HG03025 (cell line): ENCODE measurements around the gene DNAJB11.
"Not testable (repeated sequence)": the region's sequence is repeated elsewhere in the genome, so short reads cannot be mapped to it uniquely, and the experiment has no call there.

Experiments used
- ATAC-seq: cut with Tn5 transposase; IDR thresholded peaks from one replicate; pipeline ENCODE4 v1.9.1; 2021; ENCODE audit warnings: mild to moderate bottlenecking, moderate library complexity; ENCODE audit not compliant: unreplicated experiment, low FRiP score

DNAJB11 gene

DNA sequence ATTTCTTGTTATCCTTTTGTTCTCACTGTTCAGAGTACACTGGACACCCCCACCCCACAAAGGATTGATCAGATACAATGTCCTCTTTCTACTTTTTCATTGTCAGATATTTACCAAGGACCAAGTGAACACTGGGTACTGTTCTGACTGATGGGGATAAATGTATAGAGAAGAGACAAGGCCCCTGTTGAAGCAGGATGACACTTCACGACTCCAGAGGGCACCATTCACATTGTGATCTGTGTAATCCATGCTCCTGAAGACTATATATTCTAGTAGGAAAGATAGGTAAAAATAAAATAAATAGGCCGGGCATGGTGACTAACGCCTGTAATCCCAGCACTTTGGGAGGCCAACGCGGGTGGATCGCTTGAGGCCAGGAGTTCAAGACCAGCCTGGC lies 19.1 kb upstream of the DNAJB11 start:
- no peak for ATAC-seq

DNA sequence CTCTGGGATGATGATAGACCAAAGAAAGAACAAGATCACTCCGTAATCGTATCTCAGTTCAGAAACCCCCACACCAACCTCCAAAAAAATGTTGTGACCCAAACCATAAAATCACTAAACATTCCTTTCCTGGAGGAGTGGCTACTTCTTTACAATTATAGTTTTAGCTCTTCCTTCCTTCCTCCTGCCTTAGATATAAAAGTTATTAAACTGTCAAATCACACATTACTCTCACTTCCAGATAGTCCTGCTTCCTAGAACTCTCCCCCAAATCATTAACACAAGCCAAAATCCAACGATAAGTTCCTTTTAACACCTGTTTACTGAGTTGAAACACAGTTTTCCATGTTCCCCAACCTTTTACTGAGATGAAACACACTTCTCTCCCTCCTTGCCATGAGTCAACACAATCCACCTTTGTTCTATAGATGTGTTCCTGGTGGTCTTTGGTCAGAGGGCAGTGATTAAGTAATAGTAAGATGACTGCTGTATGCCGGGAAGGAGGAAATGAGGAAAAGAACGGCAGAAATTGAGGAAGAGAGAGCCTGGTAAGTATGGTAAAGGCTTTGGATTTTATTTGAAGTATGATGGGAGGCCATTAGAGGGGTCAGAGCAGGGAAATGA lies 18.0 kb upstream of the DNAJB11 start:
- ATAC-seq, result no peak

DNA sequence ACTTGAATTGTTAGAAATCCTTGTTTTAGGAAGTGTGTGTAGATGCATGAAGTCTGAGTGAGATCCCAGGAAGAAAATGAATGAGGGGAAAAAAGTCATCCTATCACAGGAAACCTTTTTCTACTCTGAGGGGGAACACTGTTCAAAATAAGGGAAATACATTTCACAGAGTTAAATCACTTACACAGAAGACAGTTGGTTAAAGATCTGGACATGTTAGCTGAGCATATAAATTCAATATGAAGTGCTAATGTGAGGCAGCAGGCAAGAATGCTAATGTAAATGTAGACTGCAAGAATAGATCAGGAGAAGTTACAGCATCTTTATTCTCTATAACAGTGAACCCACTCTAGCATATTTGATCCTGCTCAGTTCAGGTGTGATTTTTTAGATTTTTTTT lies 5.9 kb upstream of the DNAJB11 start:
- no peak for ATAC-seq

DNA sequence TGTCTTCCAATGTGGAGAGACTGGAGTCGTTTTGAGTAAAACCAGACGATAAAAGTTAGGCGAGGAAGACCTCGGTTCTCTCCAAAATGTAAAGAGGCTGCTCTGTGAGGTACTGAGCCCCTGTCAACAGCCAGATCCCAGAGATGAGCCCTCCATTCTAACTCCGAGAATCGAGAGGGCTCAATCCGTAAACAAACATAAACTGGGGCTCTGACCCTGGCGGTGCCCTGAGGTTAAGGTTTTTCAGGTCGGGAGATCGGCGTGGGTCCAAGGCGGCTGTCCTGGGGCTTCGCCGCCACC lies 3.8 kb upstream of the DNAJB11 start:
- no peak for ATAC-seq

DNA sequence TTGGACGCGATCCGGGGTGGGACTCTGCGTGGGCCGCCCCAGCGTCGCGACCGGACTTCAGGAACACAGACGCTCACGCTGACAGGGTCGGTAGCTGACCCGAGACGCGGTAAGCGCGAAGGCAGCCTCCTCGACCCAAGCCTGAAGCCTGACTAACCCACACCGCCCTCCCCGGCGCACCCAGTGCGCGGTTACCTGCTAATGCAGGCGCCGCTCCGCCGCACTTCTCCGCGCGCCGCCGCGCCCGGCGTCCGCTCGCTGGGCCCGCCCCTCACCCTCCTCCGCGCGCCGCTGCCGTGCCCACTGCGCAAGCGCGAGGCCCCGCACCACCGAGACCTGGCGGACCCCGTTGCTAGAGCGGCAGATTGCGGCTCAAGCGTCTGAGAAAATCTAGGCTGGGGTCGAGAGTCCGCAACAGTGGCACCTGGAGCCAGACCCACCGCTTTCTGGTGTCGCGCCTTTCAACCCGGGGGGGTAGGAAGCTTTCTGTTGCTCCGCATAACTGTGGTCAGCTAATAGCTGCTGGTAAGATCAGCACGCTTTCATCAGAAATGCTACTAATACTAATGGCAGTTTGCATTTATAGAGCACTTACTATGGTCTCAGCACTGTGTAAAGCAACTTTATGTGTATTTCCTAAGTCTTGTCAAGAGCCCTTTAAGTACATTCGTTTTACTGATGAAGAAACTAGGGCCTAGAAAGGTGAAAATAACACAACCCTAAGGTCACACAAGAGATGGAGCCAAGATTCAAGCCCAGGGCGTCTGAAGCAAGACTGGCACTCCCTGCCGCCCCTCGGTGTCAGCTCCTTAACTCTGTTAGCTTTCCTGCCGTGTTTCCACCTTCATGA lies 3.2 kb upstream of the DNAJB11 start, which contains the start of gene TBCCD1:
TBCCD1 (minus strand) TSS at position 268 of the 850 bp plus-strand sequence. CDS start 3,010 bp downstream, outside the sequence.
- peak; percentile 39 for ATAC-seq

DNA sequence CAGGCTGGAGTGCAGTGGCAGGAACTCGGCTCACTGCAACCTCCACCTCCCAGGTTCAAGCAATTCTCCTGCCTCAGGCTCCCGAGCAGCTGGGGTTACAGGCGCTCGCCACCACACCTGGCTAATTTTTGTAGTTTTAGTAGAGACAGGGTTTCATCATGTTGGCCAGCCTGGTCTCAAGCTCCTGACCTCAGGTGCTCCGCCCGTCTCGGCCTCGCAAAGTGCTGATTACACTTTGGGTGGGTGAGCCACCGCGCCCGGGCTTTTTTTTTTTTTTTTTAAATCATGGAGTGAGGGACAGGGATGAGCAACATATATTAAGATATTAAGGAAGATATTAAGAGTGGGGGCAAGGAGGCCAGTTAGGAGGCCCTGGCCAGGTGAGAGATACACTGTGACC lies 1.2 kb upstream of the DNAJB11 start:
- not testable (repeated sequence) for ATAC-seq

DNA sequence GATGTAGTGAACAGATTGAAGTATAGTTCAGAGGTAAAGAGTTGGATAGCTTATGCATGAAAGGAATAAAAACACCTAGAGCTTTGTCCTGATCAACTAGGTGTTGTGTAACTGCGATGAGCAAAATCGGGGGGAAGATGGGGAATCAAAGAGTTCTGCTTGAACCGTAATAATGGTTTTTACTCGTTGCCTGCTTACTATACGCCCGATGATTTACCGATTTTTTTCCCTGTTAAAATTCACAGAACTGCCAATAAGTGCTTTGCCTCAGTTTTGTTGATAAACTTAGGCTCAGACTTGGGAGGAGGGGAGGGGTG lies 783 bp upstream of the DNAJB11 start:
- ATAC-seq, result no peak

DNA sequence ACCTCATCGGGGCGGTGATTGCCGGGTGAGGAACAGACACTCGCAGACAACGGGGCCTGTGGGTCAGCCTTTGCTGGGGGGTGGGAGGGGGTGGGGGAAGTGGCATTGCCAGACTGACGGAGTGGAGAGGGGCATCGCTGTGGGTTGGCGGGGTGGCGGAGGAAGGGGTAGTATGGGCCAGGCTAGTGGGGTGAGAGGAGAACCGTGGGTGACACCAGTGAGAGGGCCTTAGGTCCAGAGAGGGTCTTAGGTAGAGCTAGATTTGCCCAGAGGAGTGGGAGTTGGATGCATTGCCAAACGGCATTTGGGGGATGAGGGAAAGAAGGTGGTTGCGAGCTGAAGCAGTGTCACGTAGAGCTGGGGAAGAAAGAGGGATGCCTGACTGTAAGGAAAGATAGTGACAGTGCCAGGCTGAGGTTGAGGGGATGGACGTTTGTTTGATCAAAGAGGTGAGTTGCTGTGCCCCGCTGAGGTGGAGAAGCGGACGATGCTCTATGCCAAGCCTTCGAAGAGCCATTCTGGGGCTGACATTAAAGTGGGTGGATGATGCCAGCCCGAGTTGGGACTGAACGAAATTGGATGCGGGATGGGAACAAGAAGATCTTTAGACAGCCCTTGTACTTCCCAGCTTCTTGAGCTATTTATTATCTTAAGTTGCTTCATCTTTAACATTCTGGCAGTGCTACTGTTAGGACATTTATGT lies 572 bp downstream of the DNAJB11 start:
- no peak for ATAC-seq

DNA sequence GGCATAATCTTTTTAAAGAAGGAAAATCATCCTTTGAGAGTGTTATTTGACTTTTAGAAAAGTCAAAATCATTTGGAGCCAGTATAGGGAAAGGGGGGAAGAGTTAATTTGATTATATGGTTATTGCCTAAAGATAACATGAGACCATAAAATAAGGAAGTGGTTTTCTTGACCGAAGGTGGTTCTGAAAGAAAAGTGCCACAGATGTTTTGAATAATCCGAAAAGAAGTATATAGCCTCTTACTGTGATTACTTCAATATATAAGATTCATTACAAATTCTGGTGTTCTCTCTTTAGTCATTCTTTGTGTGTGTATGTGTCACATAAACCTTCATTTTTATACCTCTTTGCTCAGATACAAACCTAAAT lies 1.1 kb downstream of the DNAJB11 start:
- ATAC-seq, result no peak

DNA sequence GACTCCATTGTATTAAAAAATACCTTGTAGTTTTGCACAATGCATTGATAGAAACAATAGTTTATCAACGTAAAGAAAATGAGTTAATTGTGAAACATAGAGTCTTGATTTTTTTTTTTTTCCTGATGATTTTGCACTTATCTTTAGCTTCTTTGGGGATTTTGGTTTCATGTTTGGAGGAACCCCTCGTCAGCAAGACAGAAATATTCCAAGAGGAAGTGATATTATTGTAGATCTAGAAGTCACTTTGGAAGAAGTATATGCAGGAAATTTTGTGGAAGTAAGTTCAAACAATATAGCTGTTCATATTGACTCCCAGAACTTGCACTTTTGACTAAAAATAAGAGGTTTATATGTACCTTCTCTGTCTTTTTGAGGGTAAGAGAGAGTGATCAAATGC lies 7.0 kb downstream of the DNAJB11 start:
- no peak for ATAC-seq

DNA sequence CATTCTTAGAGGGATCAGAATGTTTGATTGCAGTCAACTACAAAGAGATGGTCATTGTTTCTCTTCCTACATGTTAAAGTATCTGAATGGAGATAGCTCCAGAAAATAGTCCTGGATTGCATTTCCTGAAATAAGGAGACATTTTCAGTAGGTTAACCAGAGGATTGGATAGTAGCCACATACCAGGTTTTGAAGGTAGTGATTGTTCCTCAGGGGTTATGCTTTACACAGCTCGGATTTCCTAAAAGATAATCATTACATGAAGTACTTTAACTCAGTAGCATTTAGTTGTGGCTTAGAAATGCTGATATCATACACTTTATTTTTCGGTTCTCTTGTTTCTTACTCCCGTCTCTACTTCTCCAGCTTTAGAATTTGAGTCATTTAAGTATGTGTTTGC lies 10.3 kb downstream of the DNAJB11 start:
- ATAC-seq, result no peak

DNA sequence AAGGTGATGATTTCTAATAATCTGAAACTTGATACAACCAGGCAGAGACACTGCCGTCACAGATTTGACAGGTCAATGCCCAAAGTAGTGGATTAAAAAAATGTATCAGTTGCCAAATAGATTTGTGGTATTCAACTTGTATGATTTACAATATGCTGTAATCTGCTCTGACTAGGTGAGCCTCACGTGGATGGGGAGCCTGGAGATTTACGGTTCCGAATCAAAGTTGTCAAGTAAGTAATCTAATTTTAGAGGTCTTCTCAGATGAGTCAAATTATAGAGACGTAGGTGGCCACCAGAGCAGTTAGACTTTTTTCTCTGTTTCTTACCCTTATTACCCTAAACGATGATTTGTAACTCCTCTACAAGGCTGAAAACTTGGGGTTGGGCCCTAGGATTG lies 12.0 kb downstream of the DNAJB11 start:
- no peak for ATAC-seq

DNA sequence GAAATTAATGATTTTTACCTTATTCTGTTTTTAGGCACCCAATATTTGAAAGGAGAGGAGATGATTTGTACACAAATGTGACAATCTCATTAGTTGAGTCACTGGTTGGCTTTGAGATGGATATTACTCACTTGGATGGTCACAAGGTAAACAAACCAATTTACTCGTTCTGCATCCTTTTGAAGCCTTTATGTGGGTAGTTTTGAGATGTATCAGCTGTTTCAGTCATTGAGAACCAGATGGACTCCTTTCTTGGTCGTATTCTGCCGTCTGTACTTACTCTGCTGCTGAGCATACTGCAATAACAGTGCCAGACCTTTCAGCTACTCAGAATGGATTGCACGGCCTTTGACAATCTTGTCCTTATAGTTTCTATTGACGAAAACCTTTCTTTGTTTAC lies 13.3 kb downstream of the DNAJB11 start:
- ATAC-seq, result no peak

DNA sequence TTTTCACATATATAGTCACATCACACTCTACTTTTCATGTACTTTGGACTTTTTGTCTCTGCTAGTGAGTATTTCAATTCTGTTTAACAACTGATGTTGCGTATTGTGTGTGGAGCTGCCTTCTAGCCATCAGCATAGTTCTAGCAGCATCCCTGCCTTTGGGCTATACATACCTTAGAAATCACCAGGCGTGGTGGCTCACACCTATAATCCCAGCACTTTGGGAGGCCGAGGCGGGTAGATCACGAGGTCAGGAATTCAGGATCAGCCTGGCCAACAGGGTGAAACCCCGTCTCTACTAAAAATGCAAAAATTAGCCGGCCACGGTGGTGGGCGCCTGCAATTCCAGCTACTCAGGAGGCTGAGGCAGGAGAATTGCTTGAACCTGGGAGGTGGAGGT lies 15.7 kb downstream of the DNAJB11 start:
- not testable (repeated sequence) for ATAC-seq

DNA sequence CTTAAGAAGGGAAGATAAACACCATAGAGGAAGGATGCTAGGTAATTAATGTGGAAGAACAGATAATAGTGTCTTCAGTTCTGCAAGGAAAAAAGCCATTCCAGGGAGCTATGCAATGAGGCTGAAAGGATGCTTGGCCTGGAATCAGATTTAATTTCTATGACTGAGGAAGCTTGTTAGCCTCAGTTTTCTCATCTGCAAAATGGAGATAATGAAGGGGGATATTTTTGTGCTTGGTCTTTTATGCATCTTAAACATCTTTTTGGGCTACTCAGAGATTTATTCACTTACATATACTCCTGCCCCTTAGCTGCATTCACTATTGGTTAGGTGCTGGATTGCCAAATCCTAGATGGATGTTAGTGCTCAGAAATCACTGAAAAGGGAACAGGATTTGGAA lies 16.7 kb downstream of the DNAJB11 start:
- ATAC-seq, result no peak

DNA sequence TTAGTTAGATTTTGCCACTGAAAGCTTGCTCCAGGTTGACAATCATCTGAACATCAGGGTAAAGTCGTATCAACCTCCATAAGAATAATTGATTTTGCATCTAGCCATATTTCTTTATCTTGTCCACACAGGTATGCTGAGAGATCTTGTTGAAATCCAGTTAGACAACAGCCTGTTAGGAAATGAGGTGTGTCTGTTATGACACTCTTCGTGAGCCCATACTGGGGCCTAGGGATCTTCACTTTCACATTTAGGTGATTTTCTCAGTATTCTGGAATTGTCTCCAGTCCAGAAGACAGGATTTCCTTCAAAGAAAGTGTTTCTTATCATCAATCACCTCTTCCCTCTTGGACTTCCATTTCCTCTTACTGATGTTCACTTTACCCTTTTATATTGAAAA lies 18.1 kb downstream of the DNAJB11 start:
- ATAC-seq, result no peak

DNA sequence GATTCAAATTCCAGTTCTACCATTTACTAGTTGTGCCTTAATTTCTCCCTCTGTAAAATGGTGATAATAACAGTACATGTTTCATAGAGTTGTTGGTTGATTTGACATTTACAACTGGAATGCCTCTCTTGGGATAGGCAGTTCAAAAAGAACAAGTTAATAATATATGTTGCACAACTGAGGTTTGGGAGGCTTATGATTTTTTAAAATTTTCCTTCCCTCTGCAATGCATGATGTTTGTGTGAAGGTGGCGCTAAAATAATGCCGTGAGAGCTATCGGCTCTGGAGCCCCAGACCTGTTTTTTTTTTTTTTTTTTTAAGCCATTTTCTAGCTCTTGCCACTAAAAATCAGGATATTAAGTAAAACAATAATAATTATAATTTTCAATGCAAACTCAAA lies 18.6 kb downstream of the DNAJB11 start:
- no peak for ATAC-seq

DNA sequence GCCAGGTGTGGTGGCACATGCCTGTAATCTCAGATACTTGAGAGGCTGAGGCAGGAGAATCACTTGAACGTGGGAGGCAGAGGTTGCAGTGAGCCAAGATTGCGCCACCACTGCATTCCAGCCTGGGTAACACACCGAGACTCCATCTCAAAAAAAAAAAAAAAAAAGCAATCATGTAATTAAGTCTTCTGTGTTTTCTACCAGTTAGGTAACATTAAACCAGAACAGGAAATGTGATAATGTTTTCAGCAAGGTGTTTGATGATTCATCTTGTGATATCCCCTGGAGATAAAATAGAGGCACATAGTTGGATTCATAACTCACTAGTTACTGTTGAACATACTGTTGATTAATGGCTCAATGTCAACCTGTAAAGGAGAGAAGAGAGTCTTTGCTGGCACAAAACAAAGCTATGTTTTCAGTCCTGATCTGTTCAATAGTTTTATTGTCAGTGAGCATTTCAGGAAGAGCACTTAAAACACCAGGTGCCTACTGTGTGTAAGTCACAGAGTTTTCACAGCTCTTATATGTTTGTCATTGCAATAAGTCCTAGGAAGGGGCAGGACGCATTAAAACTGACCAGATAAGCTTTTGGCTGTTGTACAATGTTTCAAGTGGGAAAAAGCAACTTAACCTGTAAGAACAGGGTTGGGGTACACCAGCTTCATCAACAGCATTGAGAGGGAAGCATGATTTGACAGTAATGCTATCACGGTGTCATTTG lies 19.5 kb downstream of the DNAJB11 start:
- no peak for ATAC-seq

DNA sequence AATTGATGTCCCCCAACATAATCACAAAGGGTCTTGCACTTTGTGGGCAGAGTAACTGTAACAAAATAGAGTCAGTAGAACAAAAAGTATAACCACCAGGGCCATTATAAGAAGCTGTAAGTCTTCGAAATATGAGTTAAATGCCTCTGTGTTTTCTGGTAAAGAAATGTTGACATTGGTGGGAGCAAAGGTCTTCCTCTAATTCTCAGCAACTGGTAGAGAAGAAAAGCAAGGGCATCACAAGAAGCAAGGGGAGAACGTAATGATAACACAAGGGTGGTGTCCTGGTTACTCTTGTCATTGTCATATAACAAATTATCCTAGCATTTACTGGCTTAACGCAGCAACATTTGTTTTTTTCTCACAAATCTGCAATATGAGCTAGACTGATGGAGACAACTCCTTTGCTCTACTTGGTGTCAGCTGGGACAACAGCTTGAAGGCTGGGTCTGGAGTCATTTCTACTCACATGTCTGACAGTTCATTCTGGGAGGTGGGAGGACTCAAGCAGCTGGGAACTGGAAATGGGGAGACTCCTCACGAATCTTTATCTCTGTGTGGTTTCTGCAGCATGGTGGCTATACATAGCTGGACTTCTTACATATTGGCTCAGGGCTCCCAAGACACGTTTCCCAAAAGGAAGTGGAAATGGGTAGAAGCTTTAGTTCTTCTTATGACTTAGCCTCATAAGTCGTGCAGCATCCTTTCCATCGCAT lies 20.2 kb downstream of the DNAJB11 start:
- no peak for ATAC-seq

DNA sequence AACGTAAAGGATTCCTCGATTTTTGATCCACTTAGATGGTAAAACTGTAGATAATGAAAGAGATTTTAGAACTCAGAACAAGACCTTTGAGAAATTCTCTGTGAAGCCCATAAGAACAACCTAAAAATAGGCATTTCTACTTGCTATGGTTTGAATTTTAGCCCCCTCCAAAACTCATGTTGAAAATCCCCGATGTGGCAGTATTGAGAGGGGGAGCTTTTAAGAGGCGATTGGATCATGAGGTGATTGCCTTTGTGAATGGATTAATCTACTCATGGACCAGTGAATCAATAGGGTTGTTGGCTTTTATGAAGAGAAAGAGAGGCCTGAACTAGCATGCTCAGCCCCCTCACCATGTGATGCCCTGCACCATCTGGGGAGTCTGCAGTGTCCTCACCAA lies 22.2 kb downstream of the DNAJB11 start:
- ATAC-seq, result no peak

DNA sequence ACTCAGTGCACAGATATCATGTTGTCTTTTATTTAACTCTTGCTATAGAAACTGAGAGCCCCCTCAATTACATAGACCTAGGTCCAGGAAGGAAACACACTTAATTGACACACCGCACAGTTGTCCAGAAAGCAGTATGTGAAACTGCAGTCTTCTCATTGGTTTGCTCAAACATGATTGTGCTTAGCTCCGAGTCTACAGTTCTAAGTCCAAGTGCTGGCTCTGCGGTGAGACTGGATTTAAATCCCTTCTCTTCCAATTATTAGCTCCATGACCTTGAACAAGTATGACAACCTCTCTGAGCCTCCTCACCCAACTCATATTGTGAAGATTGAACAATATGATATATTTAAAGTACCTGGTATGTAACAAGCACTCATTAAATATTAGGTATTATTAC lies 23.3 kb downstream of the DNAJB11 start:
- ATAC-seq, result no peak
